HEK293 (cell line): ENCODE data around the gene RAB24.

ENCODE experiments used
- CTCF ChIP-seq: fragments of 450-650 bp; formaldehyde crosslinking; IDR thresholded peaks from 2 replicates; pipeline ENCODE4 v1.5.1; 2016; ENCODE audit warnings: missing biosample characterization, missing genetic modification characterization
- TCF7L2 ChIP-seq: IDR thresholded peaks from 2 replicates; pipeline ENCODE4 v1.6.1; 2011; ENCODE audit warnings: low read depth, mild to moderate bottlenecking, inconsistent platforms, low read length, moderate library complexity, borderline replicate concordance
- YY1 ChIP-seq: fragments of 450-650 bp; formaldehyde crosslinking; IDR thresholded peaks from 2 replicates; pipeline ENCODE4 v1.5.1; 2018; ENCODE audit warnings: missing biosample characterization, missing genetic modification characterization
- ZEB2 ChIP-seq: fragments of 450-650 bp; formaldehyde crosslinking; IDR thresholded peaks from 2 replicates; pipeline ENCODE4 v1.5.1; 2016; ENCODE audit warnings: missing biosample characterization, missing genetic modification characterization
- ZNF121 ChIP-seq: fragments of 450-650 bp; formaldehyde crosslinking; IDR thresholded peaks from 2 replicates; pipeline ENCODE4 v1.5.1; 2016; ENCODE audit warnings: missing biosample characterization, missing genetic modification characterization
- ZNF214 ChIP-seq: fragments of 450-650 bp; formaldehyde crosslinking; IDR thresholded peaks from 2 replicates; pipeline ENCODE4 v1.5.1; 2017; ENCODE audit warnings: missing biosample characterization, mild to moderate bottlenecking, missing genetic modification characterization, borderline replicate concordance
- ZNF221 ChIP-seq: fragments of 450-650 bp; formaldehyde crosslinking; IDR thresholded peaks from 2 replicates; pipeline ENCODE4 v1.5.1; 2017; ENCODE audit warnings: missing biosample characterization, missing genetic modification characterization, borderline replicate concordance
- ZNF433 ChIP-seq: fragments of 450-650 bp; formaldehyde crosslinking; IDR thresholded peaks from 2 replicates; pipeline ENCODE4 v1.5.1; 2016; ENCODE audit warnings: missing biosample characterization, missing genetic modification characterization, low read depth
- ZNF792 ChIP-seq: fragments of 450-650 bp; formaldehyde crosslinking; IDR thresholded peaks from 2 replicates; pipeline ENCODE4 v1.5.1; 2016; ENCODE audit warnings: missing biosample characterization, missing genetic modification characterization

GRCh38 chr5:177334781-177335700 is 31.5 kb upstream of the RAB24 start:
- TF ChIP-seq ZEB2 (no peak), CTCF (no peak), ZNF121 (tag by site-specific recombination) (no peak), YY1 (tag by site-specific recombination) (no peak), ZNF214 (tag by site-specific recombination) (no peak), ZNF792 (tag by site-specific recombination) (no peak), ZNF433 (tag by site-specific recombination) (no peak), ZNF221 (tag by site-specific recombination) (no peak), TCF7L2 (no peak)
